ENCODE measurements around the gene SLX9.

SLX9 gene

GRCh38 chr21:44931501-44932407 is 8.1 kb upstream of the SLX9 start:
- DNase-seq = peak; percentile 19

- DNase-seq = peak; percentile 20
These were observed 7.2 kb upstream of the SLX9 start for GRCh38 chr21:44932408-44933181.

GRCh38 chr21:44933199-44933917 is 6.5 kb upstream of the SLX9 start:
- no peak for DNase-seq

GRCh38 chr21:44933918-44934260 is 5.9 kb upstream of the SLX9 start:
- no peak for DNase-seq

- DNase-seq = no peak
These were observed 5.6 kb upstream of the SLX9 start for GRCh38 chr21:44934276-44934675.

- DNase-seq = no peak
These were observed 4.9 kb upstream of the SLX9 start for GRCh38 chr21:44934797-44935532.

- DNase-seq = no peak
These were observed 4.3 kb upstream of the SLX9 start for GRCh38 chr21:44935533-44935927.

GRCh38 chr21:44938772-44939531 is 877 bp upstream of the SLX9 start:
- no peak for DNase-seq

- no peak for DNase-seq
These were observed 345 bp downstream of the SLX9 start for GRCh38 chr21:44940116-44940631.

GRCh38 chr21:44941567-44941966 is 1.7 kb downstream of the SLX9 start:
- no peak for DNase-seq

GRCh38 chr21:44942566-44942965 is 2.7 kb downstream of the SLX9 start:
- no peak for DNase-seq

GRCh38 chr21:44943005-44943685 is 3.3 kb downstream of the SLX9 start:
- DNase-seq = no peak

- no peak for DNase-seq
These were observed 4.1 kb downstream of the SLX9 start for GRCh38 chr21:44943686-44944550.

- DNase-seq = no peak
These were observed 4.8 kb downstream of the SLX9 start for GRCh38 chr21:44944596-44944995.

GRCh38 chr21:44946254-44947041 is 6.6 kb downstream of the SLX9 start:
- no peak for DNase-seq

GRCh38 chr21:44947111-44947929 is 7.5 kb downstream of the SLX9 start:
- no peak for DNase-seq

GRCh38 chr21:44947930-44948331 is 8.1 kb downstream of the SLX9 start:
- no peak for DNase-seq

GRCh38 chr21:44948426-44949120 is 8.7 kb downstream of the SLX9 start:
- DNase-seq = no peak

All from NCI-H2171 (cell line).